Bronchial epithelial cell (primary cell): Measurements from ENCODE around the gene CNTNAP2. TPM values are rescaled to one million over a fixed set of nuclear protein-coding genes. Genes with fewer than 3 reads are reported as not detected.
"Not testable (repeated sequence)": the region's sequence is repeated elsewhere in the genome, so short reads cannot be mapped to it uniquely, and the experiment has no call there.

Experiments used
- DNase-seq: peaks from one replicate; pipeline ENCODE4 v3.0.0-alpha.2; 2010; ENCODE audit warnings: low read depth
- FAIRE-seq: peaks from 2 replicates; lab custom pipeline; 2011; peaks lifted over from hg19 to GRCh38; lab: Jason Lieb, UNC
- H3K27me3 ChIP-seq: 2 replicates; pipeline ENCODE4 v1.5.1; 2011; ENCODE audit warnings: low read length; ENCODE audit not compliant: control insufficient read depth, insufficient read depth
- H3K36me3 ChIP-seq: 2 replicates; pipeline ENCODE4 v1.5.1; 2011; ENCODE audit warnings: low read length; ENCODE audit not compliant: control insufficient read depth, insufficient read depth
- H3K4me3 ChIP-seq: 2 replicates; pipeline ENCODE4 v1.5.1; 2011; ENCODE audit warnings: mild to moderate bottlenecking, low read depth, low read length, control low read depth
- CTCF ChIP-seq: IDR thresholded peaks from 2 replicates; pipeline ENCODE4 v1.5.1; 2011; ENCODE audit warnings: mild to moderate bottlenecking, moderate library complexity, low read length, control low read depth, inconsistent platforms; ENCODE audit not compliant: insufficient read depth, severe bottlenecking
- total RNA-seq: library from RNA; depleted of rRNA; stranded (reverse); fragments of >200 nt; gene quantifications from 2 replicates; pipeline ENCODE4 v1.2.1, GENCODE V29; 2014

Gene CNTNAP2
- total RNA-seq, 1 donor from 2014 or later: 0.26 TPM

- DNase-seq: no peak
- H3K36me3 ChIP-seq: no peaks in the 10 kb centered on the region
- no peak for FAIRE-seq
- peak; percentile 11 for TF ChIP-seq CTCF
- no peak overlapping the region for H3K4me3 ChIP-seq
- H3K27me3 ChIP-seq: no peaks in the 10 kb centered on the region
These were observed 2341.7 kb downstream of the CNTNAP2 start for GRCh38 chr7:148458263-148458662.

GRCh38 chr7:148461392-148462179 lies 2345.0 kb downstream of the CNTNAP2 start:
- FAIRE-seq (peak; percentile 93), DNase-seq (no peak)
- no peaks in the 10 kb centered on the region for H3K27me3 ChIP-seq
- no peaks in the 10 kb centered on the region for H3K36me3 ChIP-seq
- no peak for TF ChIP-seq CTCF
- H3K4me3 ChIP-seq: no peak overlapping the region

GRCh38 chr7:148462774-148463173 lies 2346.2 kb downstream of the CNTNAP2 start:
- not testable (repeated sequence) for H3K4me3 ChIP-seq, FAIRE-seq, DNase-seq, H3K27me3 ChIP-seq, H3K36me3 ChIP-seq

- Histone ChIP-seq H3K4me3 (no peak overlapping the region), H3K27me3 (no peaks in the 10 kb centered on the region), H3K36me3 (no peaks in the 10 kb centered on the region)
- no peak for DNase-seq
- no peak for TF ChIP-seq CTCF
- FAIRE-seq: no peak
These were observed 2346.6 kb downstream of the CNTNAP2 start for GRCh38 chr7:148463210-148463609.

GRCh38 chr7:148464947-148465346 lies 2348.3 kb downstream of the CNTNAP2 start:
- no peak for TF ChIP-seq CTCF
- Histone ChIP-seq H3K4me3 (no peak overlapping the region), H3K36me3 (no peaks in the 10 kb centered on the region), H3K27me3 (no peaks in the 10 kb centered on the region)
- DNase-seq (no peak), FAIRE-seq (no peak)

- not testable (repeated sequence) for H3K27me3 ChIP-seq, H3K36me3 ChIP-seq, DNase-seq, H3K4me3 ChIP-seq, FAIRE-seq
These were observed 2348.8 kb downstream of the CNTNAP2 start for GRCh38 chr7:148465441-148465840.

- DNase-seq (no peak), FAIRE-seq (no peak)
- Histone ChIP-seq H3K27me3 (no peaks in the 10 kb centered on the region), H3K4me3 (no peak overlapping the region), H3K36me3 (no peaks in the 10 kb centered on the region)
- TF ChIP-seq CTCF: no peak
These were observed 2349.5 kb downstream of the CNTNAP2 start for GRCh38 chr7:148466120-148466519.
